OCI-LY1 (cell line): ENCODE measurements around the gene ABCC11.

Experiments
- EZH2 ChIP-seq: fragments of 200-600 bp; sonication (generic), shearing (Covaris generic); IDR thresholded peaks from 2 replicates; pipeline ENCODE4 v1.8.0; 2017; ENCODE audit warnings: borderline replicate concordance, mixed run types, mild to moderate bottlenecking, antibody characterized with exemption, low read length, moderate library complexity, mixed read lengths
- TF ChIP-seq, protein P1 (sequence below): fragments of 200-600 bp; sonication (generic), shearing (Covaris generic); IDR thresholded peaks from 2 replicates; pipeline ENCODE4 v1.5.1; 2017; ENCODE audit warnings: mild to moderate bottlenecking, antibody characterized with exemption, low read length, moderate library complexity, mixed read lengths

DNA sequence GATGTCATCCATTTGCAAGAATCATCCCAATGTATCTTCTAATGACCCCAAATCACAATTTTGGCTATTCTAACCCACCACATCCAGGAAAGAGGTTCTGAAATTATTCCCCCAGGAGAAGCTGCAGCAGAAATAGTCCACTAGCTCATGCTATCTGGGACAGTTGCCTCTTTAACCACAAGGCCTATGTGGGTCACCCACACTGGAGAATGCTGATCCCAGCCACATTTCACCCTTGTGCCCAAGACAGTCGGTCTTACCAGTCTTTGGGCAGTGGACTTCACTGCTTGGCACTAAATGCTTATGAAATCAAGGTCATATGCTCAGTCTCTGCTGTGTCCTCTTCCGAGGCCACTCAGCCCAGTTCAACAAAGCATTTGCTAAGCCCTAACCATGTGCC is 118.6 kb downstream of the ABCC11 start:
- no peak for TF ChIP-seq EZH2
- TF ChIP-seq, protein P1, sequence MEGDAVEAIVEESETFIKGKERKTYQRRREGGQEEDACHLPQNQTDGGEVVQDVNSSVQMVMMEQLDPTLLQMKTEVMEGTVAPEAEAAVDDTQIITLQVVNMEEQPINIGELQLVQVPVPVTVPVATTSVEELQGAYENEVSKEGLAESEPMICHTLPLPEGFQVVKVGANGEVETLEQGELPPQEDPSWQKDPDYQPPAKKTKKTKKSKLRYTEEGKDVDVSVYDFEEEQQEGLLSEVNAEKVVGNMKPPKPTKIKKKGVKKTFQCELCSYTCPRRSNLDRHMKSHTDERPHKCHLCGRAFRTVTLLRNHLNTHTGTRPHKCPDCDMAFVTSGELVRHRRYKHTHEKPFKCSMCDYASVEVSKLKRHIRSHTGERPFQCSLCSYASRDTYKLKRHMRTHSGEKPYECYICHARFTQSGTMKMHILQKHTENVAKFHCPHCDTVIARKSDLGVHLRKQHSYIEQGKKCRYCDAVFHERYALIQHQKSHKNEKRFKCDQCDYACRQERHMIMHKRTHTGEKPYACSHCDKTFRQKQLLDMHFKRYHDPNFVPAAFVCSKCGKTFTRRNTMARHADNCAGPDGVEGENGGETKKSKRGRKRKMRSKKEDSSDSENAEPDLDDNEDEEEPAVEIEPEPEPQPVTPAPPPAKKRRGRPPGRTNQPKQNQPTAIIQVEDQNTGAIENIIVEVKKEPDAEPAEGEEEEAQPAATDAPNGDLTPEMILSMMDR: no peak
